Kidney epithelial cell (primary cell): ENCODE measurements around the gene HS3ST3A1. TPM values are rescaled to one million over a fixed set of nuclear protein-coding genes. Genes with fewer than 3 reads are reported as not detected.

Experiments used
- DNase-seq: peaks from one replicate; pipeline ENCODE4 v3.0.0-alpha.2; 2010; ENCODE audit warnings: low read depth
- H3K27me3 ChIP-seq: 2 replicates; pipeline ENCODE4 v1.6.0; 2011; ENCODE audit warnings: low read length; ENCODE audit not compliant: control insufficient read depth, insufficient read depth
- H3K36me3 ChIP-seq: 2 replicates; pipeline ENCODE4 v1.5.1; 2011; ENCODE audit warnings: low read length; ENCODE audit not compliant: control insufficient read depth, insufficient read depth
- H3K4me3 ChIP-seq: 2 replicates; pipeline ENCODE4 v1.5.1; 2011; ENCODE audit warnings: low read depth, mild to moderate bottlenecking, control low read depth, low read length
- total RNA-seq: library from RNA; depleted of rRNA; stranded (reverse); fragments of >200 nt; gene quantifications from 2 replicates; pipeline ENCODE4 v1.2.3, GENCODE V29; 2015
- TF ChIP-seq, protein P1 (sequence below): IDR thresholded peaks from 2 replicates; pipeline ENCODE4 v1.5.1; 2011; ENCODE audit warnings: mild to moderate bottlenecking, moderate library complexity, low read length, control low read depth, inconsistent platforms; ENCODE audit not compliant: insufficient read depth, poor library complexity, severe bottlenecking

The HS3ST3A1 gene
- total RNA-seq, 1 donor from 2014 or later, result 38.4 TPM

DNA sequence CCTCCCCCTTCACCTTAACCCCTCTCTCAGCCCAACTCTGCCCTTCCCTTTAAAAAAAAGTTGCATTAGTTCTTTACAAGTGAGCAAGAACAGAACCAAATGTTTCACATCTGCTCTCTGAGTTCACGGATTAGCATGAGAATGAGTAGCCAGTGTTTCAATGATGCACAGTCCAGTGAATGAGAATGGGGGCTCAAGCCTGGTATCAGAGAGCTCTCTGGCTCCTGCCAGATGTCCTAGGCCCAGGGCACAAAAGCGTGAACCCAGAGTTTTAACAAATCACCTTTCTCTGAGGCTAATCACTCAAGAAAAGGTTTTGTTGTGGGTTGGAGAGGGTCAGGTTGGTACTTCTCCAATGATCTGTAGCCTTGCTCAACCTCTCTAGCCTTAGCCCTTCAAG, 41.5 kb upstream of the HS3ST3A1 start:
- DNase-seq, result no peak
- TF ChIP-seq, protein P1, sequence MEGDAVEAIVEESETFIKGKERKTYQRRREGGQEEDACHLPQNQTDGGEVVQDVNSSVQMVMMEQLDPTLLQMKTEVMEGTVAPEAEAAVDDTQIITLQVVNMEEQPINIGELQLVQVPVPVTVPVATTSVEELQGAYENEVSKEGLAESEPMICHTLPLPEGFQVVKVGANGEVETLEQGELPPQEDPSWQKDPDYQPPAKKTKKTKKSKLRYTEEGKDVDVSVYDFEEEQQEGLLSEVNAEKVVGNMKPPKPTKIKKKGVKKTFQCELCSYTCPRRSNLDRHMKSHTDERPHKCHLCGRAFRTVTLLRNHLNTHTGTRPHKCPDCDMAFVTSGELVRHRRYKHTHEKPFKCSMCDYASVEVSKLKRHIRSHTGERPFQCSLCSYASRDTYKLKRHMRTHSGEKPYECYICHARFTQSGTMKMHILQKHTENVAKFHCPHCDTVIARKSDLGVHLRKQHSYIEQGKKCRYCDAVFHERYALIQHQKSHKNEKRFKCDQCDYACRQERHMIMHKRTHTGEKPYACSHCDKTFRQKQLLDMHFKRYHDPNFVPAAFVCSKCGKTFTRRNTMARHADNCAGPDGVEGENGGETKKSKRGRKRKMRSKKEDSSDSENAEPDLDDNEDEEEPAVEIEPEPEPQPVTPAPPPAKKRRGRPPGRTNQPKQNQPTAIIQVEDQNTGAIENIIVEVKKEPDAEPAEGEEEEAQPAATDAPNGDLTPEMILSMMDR, result no peak
- H3K36me3 ChIP-seq, result no peaks in the 10 kb centered on the region
- H3K4me3 ChIP-seq, result no peak overlapping the region
- no peaks in the 10 kb centered on the region for H3K27me3 ChIP-seq

DNA sequence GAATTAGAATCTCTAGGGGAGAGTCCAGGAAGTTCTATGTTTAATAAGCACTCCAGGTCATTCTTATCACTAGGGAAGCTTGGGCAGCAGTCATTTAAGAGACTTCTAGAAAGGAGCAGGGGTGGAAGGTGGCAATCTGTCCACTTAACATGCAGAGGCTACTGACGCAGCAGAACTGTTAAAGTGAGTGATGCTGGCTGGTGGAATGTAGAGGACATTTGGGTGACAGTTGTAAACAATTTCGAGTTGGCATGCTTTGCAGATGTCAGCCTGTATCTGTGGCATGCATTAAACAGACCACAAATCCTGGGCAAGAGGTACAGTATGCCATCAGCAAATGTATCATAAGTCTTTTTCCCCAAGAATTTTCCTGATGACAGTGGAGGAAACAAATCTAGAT, 40.5 kb upstream of the HS3ST3A1 start:
- H3K36me3 ChIP-seq, result no peaks in the 10 kb centered on the region
- DNase-seq, result no peak
- H3K27me3 ChIP-seq, result no peaks in the 10 kb centered on the region
- TF ChIP-seq, protein P1, result no peak
- no peak overlapping the region for H3K4me3 ChIP-seq

DNA sequence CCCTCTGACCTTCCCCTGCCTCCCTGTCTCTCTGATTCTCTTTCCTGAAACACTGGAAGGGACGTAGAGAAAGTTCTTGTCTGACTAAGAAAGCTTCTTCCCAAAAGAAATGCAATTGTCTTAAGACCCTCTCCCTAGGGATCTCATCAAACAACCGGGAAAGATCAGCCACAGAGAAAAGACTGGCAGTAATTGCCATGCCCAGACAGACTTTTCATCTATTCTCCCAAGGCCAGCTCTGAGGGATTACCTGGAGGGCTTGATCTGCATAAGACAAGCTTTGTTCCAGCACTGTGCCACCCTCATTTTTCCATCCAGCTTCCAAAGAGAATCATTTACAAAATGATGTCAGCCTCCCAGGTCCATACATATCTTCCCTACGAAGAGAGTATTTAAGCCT, 38.8 kb upstream of the HS3ST3A1 start:
- TF ChIP-seq, protein P1, result no peak
- Histone ChIP-seq H3K4me3 (no peak overlapping the region), H3K36me3 (no peaks in the 10 kb centered on the region), H3K27me3 (no peaks in the 10 kb centered on the region)
- DNase-seq, result no peak

DNA sequence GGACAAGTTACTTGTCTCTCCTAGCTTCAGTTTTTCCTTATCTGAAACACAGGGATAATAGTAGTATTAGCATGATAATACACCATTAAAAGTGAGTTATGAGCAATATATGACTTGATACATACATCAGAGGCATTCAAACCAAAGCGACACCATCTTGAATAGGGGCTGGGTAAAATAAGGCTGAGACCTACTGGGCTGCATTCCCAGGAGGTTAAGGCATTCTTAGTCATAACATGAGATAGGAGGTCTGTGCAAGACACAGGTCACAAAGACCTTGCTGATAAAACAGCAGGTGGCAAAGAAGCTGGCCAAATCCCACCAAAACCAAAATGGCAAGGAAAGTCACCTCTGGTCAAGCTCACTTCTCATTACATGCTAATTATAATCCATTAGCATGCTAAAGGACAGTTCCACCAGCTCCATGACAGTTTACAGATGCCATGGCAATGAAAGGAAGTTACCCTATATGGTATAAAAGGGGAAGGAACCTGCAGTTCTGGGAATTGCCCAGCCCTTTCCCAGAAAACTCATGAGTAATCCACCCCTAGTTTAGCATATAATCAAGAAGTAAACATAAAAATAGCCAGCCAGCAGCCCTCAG, 37.2 kb upstream of the HS3ST3A1 start:
- DNase-seq, result no peak
- no peaks in the 10 kb centered on the region for H3K27me3 ChIP-seq
- TF ChIP-seq, protein P1, result no peak
- H3K4me3 ChIP-seq, result no peak overlapping the region
- no peaks in the 10 kb centered on the region for H3K36me3 ChIP-seq

DNA sequence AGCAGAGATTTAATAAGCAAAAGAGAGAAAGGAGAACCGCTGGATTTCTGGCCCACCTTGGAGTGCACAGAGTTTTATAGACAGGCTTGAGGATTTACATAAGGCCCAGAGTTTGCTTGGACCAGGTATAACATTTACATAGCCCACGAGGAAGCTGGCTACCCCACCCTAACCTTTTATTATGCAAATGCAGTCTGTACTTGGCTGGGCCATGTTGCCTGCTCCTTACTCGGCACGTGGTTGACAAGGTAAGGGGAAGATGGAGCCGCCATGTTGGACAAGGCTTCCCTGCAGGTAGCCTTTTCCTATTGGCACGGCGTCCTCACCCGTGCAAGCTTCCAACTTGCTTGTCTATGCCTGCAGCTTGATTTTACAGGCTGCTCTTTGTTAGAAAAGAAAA, 35.2 kb upstream of the HS3ST3A1 start:
- no peak for DNase-seq
- no peaks in the 10 kb centered on the region for H3K36me3 ChIP-seq
- TF ChIP-seq, protein P1, result no peak
- H3K27me3 ChIP-seq, result no peaks in the 10 kb centered on the region
- H3K4me3 ChIP-seq, result no peak overlapping the region

DNA sequence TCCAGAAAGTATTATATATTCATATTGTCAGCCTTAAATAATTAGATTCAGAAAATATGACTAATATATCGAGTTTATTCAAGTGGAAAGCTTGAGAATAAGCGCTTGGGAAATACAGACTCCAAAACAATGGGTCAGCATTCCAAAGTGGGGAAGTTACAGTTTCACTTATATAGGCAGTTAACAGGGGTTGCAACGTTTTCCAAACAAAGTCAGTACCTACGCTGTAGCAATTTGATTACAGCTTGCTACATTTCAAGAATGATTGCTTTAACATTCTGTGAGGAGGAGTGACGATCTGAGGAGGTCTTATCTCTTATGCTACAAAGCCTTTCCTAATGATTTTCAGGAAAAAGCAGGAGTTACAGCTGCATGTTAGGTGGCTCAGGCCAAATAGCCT, 34.2 kb upstream of the HS3ST3A1 start:
- TF ChIP-seq, protein P1, result no peak
- DNase-seq, result no peak
- no peaks in the 10 kb centered on the region for H3K36me3 ChIP-seq
- no peaks in the 10 kb centered on the region for H3K27me3 ChIP-seq
- H3K4me3 ChIP-seq, result no peak overlapping the region
